ENCODE results near the gene LRSAM1.

DNA sequence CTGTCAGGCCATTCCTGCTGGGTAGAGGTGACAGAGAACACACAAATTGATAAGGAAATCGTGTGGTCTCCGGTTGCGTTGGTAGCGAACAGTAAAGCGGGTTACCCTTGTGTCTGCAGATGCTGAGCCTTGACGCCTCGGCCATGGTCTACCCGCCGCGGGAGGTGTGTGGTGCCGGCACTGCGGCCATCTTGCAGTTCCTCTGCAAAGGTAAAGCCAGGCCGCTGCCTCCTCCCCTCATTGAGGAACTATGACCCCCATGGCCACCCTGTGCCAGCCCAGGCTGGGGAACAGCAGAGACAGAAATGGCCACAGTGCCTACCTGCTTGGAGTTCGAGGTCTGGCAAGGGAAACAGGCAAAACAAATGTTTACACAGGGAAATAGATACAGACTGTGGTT lies 16.3 kb downstream of the LRSAM1 start:
- TF ChIP-seq EZH2 (IDR thresholded peaks at IDR 0.05; ENCODE audit: borderline replicate concordance, low read depth, low read length, severe bottlenecking) = no peak
- TF ChIP-seq, protein P1, sequence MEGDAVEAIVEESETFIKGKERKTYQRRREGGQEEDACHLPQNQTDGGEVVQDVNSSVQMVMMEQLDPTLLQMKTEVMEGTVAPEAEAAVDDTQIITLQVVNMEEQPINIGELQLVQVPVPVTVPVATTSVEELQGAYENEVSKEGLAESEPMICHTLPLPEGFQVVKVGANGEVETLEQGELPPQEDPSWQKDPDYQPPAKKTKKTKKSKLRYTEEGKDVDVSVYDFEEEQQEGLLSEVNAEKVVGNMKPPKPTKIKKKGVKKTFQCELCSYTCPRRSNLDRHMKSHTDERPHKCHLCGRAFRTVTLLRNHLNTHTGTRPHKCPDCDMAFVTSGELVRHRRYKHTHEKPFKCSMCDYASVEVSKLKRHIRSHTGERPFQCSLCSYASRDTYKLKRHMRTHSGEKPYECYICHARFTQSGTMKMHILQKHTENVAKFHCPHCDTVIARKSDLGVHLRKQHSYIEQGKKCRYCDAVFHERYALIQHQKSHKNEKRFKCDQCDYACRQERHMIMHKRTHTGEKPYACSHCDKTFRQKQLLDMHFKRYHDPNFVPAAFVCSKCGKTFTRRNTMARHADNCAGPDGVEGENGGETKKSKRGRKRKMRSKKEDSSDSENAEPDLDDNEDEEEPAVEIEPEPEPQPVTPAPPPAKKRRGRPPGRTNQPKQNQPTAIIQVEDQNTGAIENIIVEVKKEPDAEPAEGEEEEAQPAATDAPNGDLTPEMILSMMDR (IDR thresholded peaks at IDR 0.05; ENCODE audit: borderline replicate concordance, extremely low read depth, low read length, poor library complexity, severe bottlenecking) = no peak

Data from DND-41 (cell line).